ENCODE results near the gene TBC1D14. TPM values are rescaled to one million over a fixed set of nuclear protein-coding genes. Genes with fewer than 3 reads are reported as not detected.

TBC1D14 gene
- total RNA-seq (10 to 100 TPM; 36.2 to 44.8 (median 42.5) TPM), polyA plus RNA-seq (20.1 TPM)
- long read RNA-seq, donor 1, full-length matches to known transcripts, result 25 of 86 reads
- long read RNA-seq, donor 1, partial matches to known transcripts, result 41 of 86 reads
- long read RNA-seq, donor 1, other reads (novel, unspliced or antisense), result 20 of 86 reads
- long read RNA-seq, donor 2, full-length matches to known transcripts, result 25 of 51 reads
- long read RNA-seq, donor 2, partial matches to known transcripts, result 15 of 51 reads
- long read RNA-seq, donor 2, other reads (novel, unspliced or antisense), result 11 of 51 reads
- long read RNA-seq, donor 3, full-length matches to known transcripts, result 58 of 145 reads
- long read RNA-seq, donor 3, partial matches to known transcripts, result 57 of 145 reads
- long read RNA-seq, donor 3, other reads (novel, unspliced or antisense), result 30 of 145 reads
- long read RNA-seq, donor 4, full-length matches to known transcripts, result 19 of 42 reads
- long read RNA-seq, donor 4, partial matches to known transcripts, result 1 of 42 reads
- long read RNA-seq, donor 4, other reads (novel, unspliced or antisense), result 22 of 42 reads

DNA sequence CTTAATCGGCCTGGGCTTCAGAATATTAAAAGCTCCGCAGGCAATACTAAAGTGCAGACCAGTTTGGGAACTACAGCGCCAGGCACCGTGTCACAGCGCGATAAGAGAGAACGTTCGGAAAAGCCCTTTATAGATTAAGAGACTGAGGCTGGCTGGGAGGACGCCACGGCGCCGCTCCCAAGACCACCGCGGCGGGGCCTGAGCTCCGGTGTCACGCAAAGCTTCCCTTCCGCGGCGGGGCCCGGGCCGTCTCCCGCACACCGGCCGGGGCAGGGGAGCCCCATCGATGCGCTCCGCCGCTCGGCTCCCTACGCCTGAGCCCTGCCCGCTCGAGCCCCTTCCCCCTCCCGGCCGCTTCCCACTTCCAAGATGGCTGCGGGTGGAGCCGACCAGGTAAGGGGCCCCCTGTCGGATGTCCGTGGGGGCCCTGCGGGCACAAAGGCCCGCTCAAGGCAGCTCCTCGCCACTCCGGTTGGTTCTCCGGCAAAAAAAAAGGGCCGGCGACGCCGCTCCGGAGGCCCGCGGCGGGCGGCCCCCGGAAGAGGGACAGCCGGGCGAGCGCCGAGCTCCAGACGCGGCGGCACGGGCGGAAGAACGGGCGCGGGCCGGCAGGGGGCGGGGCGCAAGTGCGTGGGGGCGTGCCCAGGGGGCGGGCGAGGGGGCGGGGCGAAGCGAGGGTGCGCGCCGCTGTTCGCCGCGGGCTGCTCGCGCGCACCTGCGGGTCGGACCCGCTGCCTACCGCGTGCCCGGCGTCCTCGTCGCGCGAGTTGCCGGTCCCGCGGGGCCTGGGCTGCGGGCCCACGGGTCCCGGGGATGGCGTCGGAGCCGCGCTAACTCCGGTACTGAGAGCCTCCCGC is at the start of gene TBC1D14:
Gene TBC1D14, plus strand, starts transcription at position 714 of the 857 bp plus-strand sequence. CDS start 13,564 bp downstream, outside the sequence.
- Histone ChIP-seq H3K9me3 (ENCODE audit: control insufficient read depth, low read length) (no peaks in the 10 kb centered on the region), H3K4me3 (ENCODE audit: low read length) (peak within 1 kb of the TSS; percentile 73), H3K27me3 (ENCODE audit: control insufficient read depth, insufficient read depth) (no peaks in the 10 kb centered on the region), H3K27ac (ENCODE audit: low read length) (peak within 1 kb of the TSS; percentile 90), H3K4me1 (ENCODE audit: control insufficient read depth, insufficient read depth, low read length) (peaks cover 10% of the 10 kb centered on the region)
- peak; percentile 96 for ATAC-seq
- intact Hi-C loops (cut with DNase I), result loop anchor here in 2 of 4 donors (2.0 to 10.0 kb wide), 3 partner anchors 77 to 165 kb away; no protein-coding TSS in a partner anchor
- WGBS, result under 1% methylated on average over 108 of the region's 108 CpGs
- DNase-seq, result peak; percentile 89 to 95 (median 95)

- H3K27me3 ChIP-seq (ENCODE audit: control insufficient read depth, insufficient read depth), result no peaks in the 10 kb centered on the region
- 92% methylated on average over 8 of the region's 8 CpGs for WGBS
- no peak overlapping the region for H3K27ac ChIP-seq (ENCODE audit: low read length)
- peaks cover 4% of the 10 kb centered on the region for H3K4me1 ChIP-seq (ENCODE audit: control insufficient read depth, insufficient read depth, low read length)
- H3K4me3 ChIP-seq (ENCODE audit: low read length), result no peak overlapping the region
- ATAC-seq (no peak), DNase-seq (no peak)
- intact Hi-C loops (cut with DNase I), result no loop called here
- H3K9me3 ChIP-seq (ENCODE audit: control insufficient read depth, low read length), result no peaks in the 10 kb centered on the region
Observed at GRCh38 chr4:6868386-6868785, 41.2 kb upstream of the TBC1D14 start.

- no peak overlapping the region for H3K27ac ChIP-seq (ENCODE audit: low read length)
- 90% methylated on average over 2 of the region's 2 CpGs for whole genome bisulfite sequencing
- DNase-seq, result peak in 2 of 3 donors; percentile 72 to 74
Observed at GRCh38 chr4:6869944-6870343, 39.7 kb upstream of the TBC1D14 start.

DNA sequence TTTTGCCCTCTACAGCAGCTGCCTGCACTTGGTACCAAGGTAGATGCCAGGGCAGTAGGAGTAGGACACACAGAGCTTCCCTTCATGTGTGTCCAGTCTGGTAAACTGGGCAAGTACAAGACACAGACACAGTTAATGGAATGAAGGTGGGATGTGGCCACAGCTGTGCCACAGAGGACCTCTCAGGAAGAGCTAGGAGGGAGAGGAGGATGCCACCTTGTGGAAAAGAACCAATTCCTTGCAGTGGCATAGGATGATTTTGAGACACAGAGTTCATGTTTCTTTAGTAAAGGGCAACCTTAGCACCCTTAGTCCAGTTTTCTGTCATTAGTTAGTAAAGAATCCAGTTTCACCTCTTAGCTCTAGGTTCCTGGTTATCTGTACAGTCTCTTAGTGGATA is 36.3 kb upstream of the TBC1D14 start:
- Histone ChIP-seq H3K4me3 (ENCODE audit: low read length) (no peak overlapping the region), H3K4me1 (ENCODE audit: control insufficient read depth, insufficient read depth, low read length) (peaks cover 4% of the 10 kb centered on the region), H3K27ac (ENCODE audit: low read length) (no peak overlapping the region), H3K9me3 (ENCODE audit: control insufficient read depth, low read length) (no peaks in the 10 kb centered on the region), H3K27me3 (ENCODE audit: control insufficient read depth, insufficient read depth) (no peaks in the 10 kb centered on the region)
- intact Hi-C loops (cut with DNase I), result loop anchor here (2.0 to 10.0 kb wide), 3 partner anchors 88 to 152 kb away; partner anchors contain the start of gene KIAA0232 (in 2 of the 4)
- no peak for DNase-seq
- no peak for ATAC-seq

More at GRCh38 chr4:6869944-6870343, 39.7 kb upstream of the TBC1D14 start:
- Histone ChIP-seq H3K27me3 (ENCODE audit: control insufficient read depth, insufficient read depth) (no peaks in the 10 kb centered on the region), H3K4me3 (ENCODE audit: low read length) (no peak overlapping the region), H3K4me1 (ENCODE audit: control insufficient read depth, insufficient read depth, low read length) (peaks cover 4% of the 10 kb centered on the region), H3K9me3 (ENCODE audit: control insufficient read depth, low read length) (no peaks in the 10 kb centered on the region)
- intact Hi-C loops (cut with DNase I), result loop anchor here (5.0 to 10.0 kb wide), 2 partner anchors 85 to 148 kb away; partner anchors contain the start of gene KIAA0232 (in 2 of the 4)
- peak; percentile 20 to 28 for ATAC-seq

DNA sequence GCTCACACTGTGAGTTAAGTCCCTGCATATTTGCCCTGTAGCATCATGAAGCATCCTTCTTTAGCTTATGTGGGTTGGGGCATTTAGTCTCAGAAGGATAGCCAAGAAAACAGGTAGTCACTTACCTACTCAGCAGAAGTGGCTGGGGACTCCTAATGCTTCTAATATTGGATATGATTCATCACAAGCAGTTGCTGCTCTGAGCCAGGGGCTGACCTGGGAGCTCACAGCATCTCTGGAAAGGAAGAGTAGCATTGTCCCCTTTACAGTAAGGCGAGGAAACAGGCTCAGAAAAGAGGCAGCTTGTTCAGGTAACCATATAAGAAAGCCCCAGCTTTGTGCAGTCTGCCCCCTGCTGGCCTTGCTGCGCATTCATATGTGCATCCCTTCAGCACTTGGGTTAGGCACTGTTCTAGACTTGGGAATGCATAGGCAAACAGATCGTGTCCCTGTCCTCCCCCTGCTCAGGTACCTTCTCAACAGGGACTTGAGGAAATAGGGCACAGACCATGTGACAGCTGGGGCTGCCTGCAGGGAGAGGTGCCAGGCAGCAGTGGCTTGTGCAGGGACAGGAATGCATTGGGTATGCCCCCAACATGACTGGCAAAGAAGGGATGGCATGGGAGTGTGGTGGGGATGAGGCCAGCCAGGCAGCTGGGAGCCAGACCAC is 35.7 kb upstream of the TBC1D14 start:
- intact Hi-C loops (cut with DNase I), result loop anchor here (2.0 to 10.0 kb wide), 3 partner anchors 89 to 153 kb away; partner anchors contain the start of gene KIAA0232 (in 2 of the 4)

GRCh38 chr4:6874981-6875380 is 34.6 kb upstream of the TBC1D14 start:
- ATAC-seq, result no peak
- H3K27ac ChIP-seq (ENCODE audit: low read length), result no peak overlapping the region
- DNase-seq, result no peak
- H3K4me3 ChIP-seq (ENCODE audit: low read length), result no peak overlapping the region
- H3K4me1 ChIP-seq (ENCODE audit: control insufficient read depth, insufficient read depth, low read length), result peaks cover 2% of the 10 kb centered on the region
- intact Hi-C loops (cut with DNase I), result loop anchor here (2.0 to 10.0 kb wide), 3 partner anchors 90 to 154 kb away; partner anchors contain the start of gene KIAA0232 (in 2 of the 4)
- no peaks in the 10 kb centered on the region for H3K9me3 ChIP-seq (ENCODE audit: control insufficient read depth, low read length)
- H3K27me3 ChIP-seq (ENCODE audit: control insufficient read depth, insufficient read depth), result no peaks in the 10 kb centered on the region
- 93% methylated on average over 4 of the region's 4 CpGs for WGBS

More for the DNA sequence above, 35.7 kb upstream of the TBC1D14 start:
- H3K27me3 ChIP-seq (ENCODE audit: control insufficient read depth, insufficient read depth), result no peaks in the 10 kb centered on the region
- ATAC-seq (peak; percentile 61 to 77), DNase-seq (peak; percentile 73 to 92 (median 85))
- H3K4me3 ChIP-seq (ENCODE audit: low read length), result no peak overlapping the region
- H3K27ac ChIP-seq (ENCODE audit: low read length), result no peak overlapping the region
- WGBS, result 49% methylated on average over 3 of the region's 3 CpGs
- H3K9me3 ChIP-seq (ENCODE audit: control insufficient read depth, low read length), result no peaks in the 10 kb centered on the region
- peaks cover 4% of the 10 kb centered on the region for H3K4me1 ChIP-seq (ENCODE audit: control insufficient read depth, insufficient read depth, low read length)

- Histone ChIP-seq H3K9me3 (ENCODE audit: control insufficient read depth, low read length) (no peaks in the 10 kb centered on the region), H3K27ac (ENCODE audit: low read length) (no peak overlapping the region), H3K4me1 (ENCODE audit: control insufficient read depth, insufficient read depth, low read length) (no peaks in the 10 kb centered on the region), H3K4me3 (ENCODE audit: low read length) (no peak overlapping the region), H3K27me3 (ENCODE audit: control insufficient read depth, insufficient read depth) (no peaks in the 10 kb centered on the region)
- intact Hi-C loops (cut with DNase I), result loop anchor here in 2 of 4 donors (2.0 to 10.0 kb wide), 2 partner anchors 91 to 155 kb away; partner anchors contain the start of gene KIAA0232 (in 2 of the 2)
- 64% methylated on average over 4 of the region's 4 CpGs for WGBS
- DNase-seq (peak in 2 of 3 donors; percentile 46 to 68), ATAC-seq (peak; percentile 17 to 27)
Observed at GRCh38 chr4:6875431-6875831, 34.2 kb upstream of the TBC1D14 start.

DNA sequence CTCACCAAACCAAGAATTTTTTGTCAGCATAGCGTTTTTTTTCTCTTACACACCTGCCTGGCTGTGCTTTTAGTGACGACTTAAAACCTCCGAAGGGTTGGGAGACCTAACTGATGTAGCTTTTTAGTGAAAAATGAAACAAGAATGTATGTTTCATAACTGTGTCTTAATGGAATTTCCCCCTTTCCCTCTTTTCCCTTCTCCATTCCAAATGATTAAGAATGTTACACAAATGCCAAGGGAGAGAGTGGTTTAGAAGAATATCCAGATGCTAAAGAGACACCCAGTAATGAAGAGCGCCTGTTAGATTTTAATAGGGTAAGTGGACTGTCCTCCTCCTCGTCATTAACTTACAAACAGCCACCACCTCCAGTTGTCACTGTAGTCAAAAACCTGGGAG is 33.2 kb upstream of the TBC1D14 start:
- intact Hi-C loops (cut with DNase I), result loop anchor here in 2 of 4 donors (10.0 kb wide), 1 partner anchor 92 kb away; the partner anchor contains the start of gene KIAA0232 (in 2 of the 2)
- WGBS, result 86% methylated on average over 5 of the region's 5 CpGs
- Histone ChIP-seq H3K4me3 (ENCODE audit: low read length) (no peak overlapping the region), H3K27me3 (ENCODE audit: control insufficient read depth, insufficient read depth) (no peaks in the 10 kb centered on the region), H3K9me3 (ENCODE audit: control insufficient read depth, low read length) (no peaks in the 10 kb centered on the region), H3K4me1 (ENCODE audit: control insufficient read depth, insufficient read depth, low read length) (no peaks in the 10 kb centered on the region), H3K27ac (ENCODE audit: low read length) (no peak overlapping the region)
- no peak for DNase-seq
- no peak for ATAC-seq

GRCh38 chr4:6877067-6877466 is 32.6 kb upstream of the TBC1D14 start:
- 97% methylated on average over 14 of the region's 14 CpGs for WGBS
- Histone ChIP-seq H3K9me3 (ENCODE audit: control insufficient read depth, low read length) (no peaks in the 10 kb centered on the region), H3K4me1 (ENCODE audit: control insufficient read depth, insufficient read depth, low read length) (no peaks in the 10 kb centered on the region), H3K4me3 (ENCODE audit: low read length) (no peak overlapping the region), H3K27me3 (ENCODE audit: control insufficient read depth, insufficient read depth) (no peaks in the 10 kb centered on the region), H3K27ac (ENCODE audit: low read length) (no peak overlapping the region)
- no peak for ATAC-seq
- no peak for DNase-seq
- intact Hi-C loops (cut with DNase I), result loop anchor here in 2 of 4 donors (10.0 kb wide), 1 partner anchor 92 kb away; the partner anchor contains the start of gene KIAA0232 (in 2 of the 2)

Data from right cardiac atrium (tissue), 5 donors.